Breast epithelium (tissue), 4 donors: ENCODE measurements around the gene ZNF426. TPM values are rescaled to one million over a fixed set of nuclear protein-coding genes. Genes with fewer than 3 reads are reported as not detected.

Source experiments
- DNase-seq, 2 donors: peaks; one replicate each; pipeline ENCODE4 v3.0.0-alpha.2; 2019; ENCODE audit warnings: low spot score in 2 of 2
- H3K27ac ChIP-seq, 2 donors: fragments of 200-600 bp; sonication (generic) in 1 of 2; one replicate each; pipeline ENCODE4 v1.5.1; 2016 to 2019; ENCODE audit warnings: mild to moderate bottlenecking in 1 of 2
- H3K27me3 ChIP-seq, 2 donors: fragments of 200-600 bp; sonication (generic) in 1 of 2; one replicate each; pipeline versions ENCODE4 v1.5.1 to v1.6.0; 2017 to 2019; ENCODE audit warnings: control low read depth in 1 of 2, mild to moderate bottlenecking in 1 of 2
- H3K36me3 ChIP-seq: fragments of 200-600 bp; one replicate; pipeline ENCODE4 v1.5.1; 2019
- H3K4me1 ChIP-seq, 2 donors: fragments of 200-600 bp; sonication (generic); one replicate each; pipeline ENCODE4 v1.5.1; 2016 to 2019; ENCODE audit warnings: control low read depth in 1 of 2
- H3K4me3 ChIP-seq, 3 donors: fragments of 200-600 bp; sonication (generic); 1 replicate in 2 of 3; 2 replicates in 1 of 3; pipeline ENCODE4 v1.5.1; 2016 to 2019; ENCODE audit warnings: mild to moderate bottlenecking in 3 of 3, moderate library complexity in 2 of 3
- H3K9me3 ChIP-seq, 2 donors: fragments of 200-600 bp; sonication (generic) in 1 of 2; one replicate each; pipeline ENCODE4 v1.5.1; 2016 to 2019; ENCODE audit warnings: control low read depth in 1 of 2
- CTCF ChIP-seq, 3 donors: fragments of 450-650 bp; IDR thresholded peaks; one replicate each; pipeline ENCODE4 v1.5.1; 2016 to 2017; ENCODE audit warnings: antibody characterized with exemption in 3 of 3, mild to moderate bottlenecking in 3 of 3, moderate library complexity in 3 of 3
- POLR2A ChIP-seq: fragments of 450-650 bp; IDR thresholded peaks from one replicate; pipeline ENCODE4 v1.6.1; 2016; ENCODE audit warnings: antibody characterized with exemption, mild to moderate bottlenecking, moderate library complexity
- POLR2AphosphoS5 ChIP-seq, 3 donors: sonication (generic); formaldehyde crosslinking; IDR thresholded peaks; one replicate each; pipeline ENCODE4 v1.6.1; 2017; ENCODE audit warnings: antibody characterized with exemption in 3 of 3
- intact Hi-C: fragments of 100-400 bp; cut with DNase I; formaldehyde crosslinking; loops from one replicate; pipeline ENCODE4 v1.15.1; 2023; ENCODE audit warnings: low total_unique reads
- total RNA-seq, 3 donors: library from RNA; depleted of rRNA; stranded (reverse); fragments of >200 nt; gene quantifications; one replicate each; pipeline ENCODE4 v1.1.0, GENCODE V29; 2016

ZNF426 gene
- total RNA-seq, 3 donors from 2014 or later: 11.5 to 22.4 (median 12.3) TPM

DNA sequence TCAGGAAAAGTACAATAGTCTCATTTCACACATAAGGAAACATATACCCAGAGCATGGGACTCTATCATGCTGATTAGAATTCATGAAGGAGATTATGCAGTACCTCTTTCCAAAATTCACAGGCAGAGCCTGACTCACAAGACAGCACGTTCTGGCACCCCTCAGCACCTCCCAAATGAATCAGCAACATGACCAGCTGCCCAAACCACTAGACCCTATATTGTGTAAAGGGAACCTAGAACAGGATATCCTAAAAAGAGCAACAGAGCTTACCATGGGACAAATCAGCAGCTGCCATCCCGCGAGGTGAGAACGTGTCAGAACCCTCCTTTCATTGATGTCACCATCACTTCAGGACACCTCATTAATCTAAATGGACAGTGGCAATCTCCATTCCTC lies 2.5 kb downstream of the ZNF426 start:
- Histone ChIP-seq H3K27me3 (no peaks in the 10 kb centered on the region), H3K4me1 (no peaks in the 10 kb centered on the region), H3K9me3 (peaks cover 50 to 60% of the 10 kb centered on the region in 2 donors), H3K36me3 (peaks cover 52% of the 10 kb centered on the region), H3K27ac (no peak overlapping the region), H3K4me3 (no peak overlapping the region)
- TF ChIP-seq CTCF (IDR thresholded peaks at IDR 0.05): no peak
- TF ChIP-seq POLR2A: no peak
- no peak for TF ChIP-seq POLR2AphosphoS5 (IDR thresholded peaks at IDR 0.05)
- DNase-seq: no peak
- intact Hi-C loops: no loop called here

GRCh38 chr19:9531933-9532332 lies 6.5 kb downstream of the ZNF426 start:
- Histone ChIP-seq H3K4me1 (no peaks in the 10 kb centered on the region), H3K9me3 (peaks cover 90 to 99% of the 10 kb centered on the region in 2 donors), H3K27ac (no peak overlapping the region), H3K36me3 (peaks cover 82% of the 10 kb centered on the region), H3K27me3 (no peaks in the 10 kb centered on the region), H3K4me3 (no peak overlapping the region)
- intact Hi-C loops: no loop called here
- DNase-seq: no peak
- no peak for TF ChIP-seq POLR2A
- no peak for TF ChIP-seq POLR2AphosphoS5 (IDR thresholded peaks at IDR 0.05)
- TF ChIP-seq CTCF (IDR thresholded peaks at IDR 0.05): no peak

DNA sequence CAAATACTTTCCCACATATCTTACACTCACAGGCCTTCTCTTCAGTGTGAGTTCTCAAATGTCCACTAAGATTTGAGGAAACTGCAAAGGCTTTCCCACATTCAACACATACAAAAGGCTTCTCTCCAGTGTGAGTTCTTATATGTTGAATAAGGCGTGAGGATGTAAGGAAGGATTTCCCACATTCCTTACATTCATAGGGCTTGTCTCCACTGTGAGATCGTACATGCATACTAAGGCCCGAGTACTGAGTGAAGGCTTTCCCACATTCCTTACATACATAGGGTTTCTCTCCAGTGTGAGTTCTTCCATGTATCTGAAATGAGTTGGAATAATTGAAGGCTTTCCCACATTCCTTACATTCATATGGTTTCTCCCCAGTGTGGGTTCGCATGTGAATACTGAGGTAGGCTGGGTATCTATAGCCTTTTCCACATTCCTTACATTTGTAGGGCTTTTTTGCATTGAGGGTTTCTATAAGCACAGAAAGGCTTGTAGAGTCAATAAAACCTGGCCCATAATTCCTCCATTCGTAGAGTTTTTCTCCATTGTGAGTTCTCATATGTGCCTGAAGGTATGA lies 9.6 kb downstream of the ZNF426 start:
- Histone ChIP-seq H3K9me3 (peaks cover 98 to 99% of the 10 kb centered on the region in 2 donors), H3K27ac (no peak overlapping the region), H3K4me3 (peak overlapping the region in 1 of 3 donors; percentile 17), H3K4me1 (no peaks in the 10 kb centered on the region), H3K36me3 (peaks cover 64% of the 10 kb centered on the region), H3K27me3 (no peaks in the 10 kb centered on the region)
- intact Hi-C loops: no loop called here
- no peak for DNase-seq
- TF ChIP-seq CTCF (IDR thresholded peaks at IDR 0.05) (no peak), POLR2A (no peak), POLR2AphosphoS5 (IDR thresholded peaks at IDR 0.05) (no peak)

DNA sequence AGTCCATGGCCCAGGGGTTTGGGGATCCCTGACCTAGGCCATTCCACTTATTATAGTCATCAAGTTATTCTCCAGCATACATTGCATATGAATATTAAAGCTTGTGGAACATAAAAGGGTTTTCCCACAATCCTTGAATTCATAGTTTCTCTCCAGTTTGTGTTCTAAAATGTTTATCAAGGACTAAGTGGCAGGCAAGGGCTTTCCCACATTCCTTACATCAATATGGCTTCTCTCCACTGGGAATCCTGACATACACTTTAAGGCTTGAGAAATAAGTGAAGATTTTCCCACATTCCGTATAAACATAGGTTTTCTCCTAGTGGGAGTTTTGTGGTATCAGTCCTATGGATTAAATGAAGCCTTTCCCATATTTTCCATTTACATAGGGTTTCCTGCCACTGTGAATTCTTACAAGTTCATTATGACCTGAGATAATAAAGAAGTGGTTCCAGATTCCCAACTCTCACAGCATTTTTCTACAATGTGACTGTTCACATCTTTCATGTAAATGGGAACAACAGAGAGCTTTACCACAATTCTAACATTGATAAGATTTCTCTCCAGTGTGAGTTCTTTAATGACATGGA lies 14.5 kb downstream of the ZNF426 start:
- no peaks in the 10 kb centered on the region for H3K27me3 ChIP-seq
- peaks cover 99% of the 10 kb centered on the region in 2 donors for H3K9me3 ChIP-seq
- peak overlapping the region in 1 of 3 donors; percentile 6 for H3K4me3 ChIP-seq
- intact Hi-C loops: no loop called here
- DNase-seq: no peak
- peaks cover 17% of the 10 kb centered on the region for H3K36me3 ChIP-seq
- no peak overlapping the region for H3K27ac ChIP-seq
- H3K4me1 ChIP-seq: no peaks in the 10 kb centered on the region
- TF ChIP-seq CTCF (IDR thresholded peaks at IDR 0.05) (no peak), POLR2AphosphoS5 (IDR thresholded peaks at IDR 0.05) (no peak), POLR2A (no peak)

- H3K27me3 ChIP-seq: no peaks in the 10 kb centered on the region
- no peaks in the 10 kb centered on the region for H3K36me3 ChIP-seq
- H3K27ac ChIP-seq: no peak overlapping the region
- intact Hi-C loops: no loop called here
- no peak for TF ChIP-seq POLR2A
- no peak for TF ChIP-seq POLR2AphosphoS5 (IDR thresholded peaks at IDR 0.05)
- no peak for TF ChIP-seq CTCF (IDR thresholded peaks at IDR 0.05)
- no peaks in the 10 kb centered on the region for H3K4me1 ChIP-seq
- H3K9me3 ChIP-seq: peaks cover 59 to 93% of the 10 kb centered on the region in 2 donors
- H3K4me3 ChIP-seq: no peak overlapping the region
- DNase-seq: no peak
These were observed 31.2 kb downstream of the ZNF426 start for GRCh38 chr19:9507285-9507684.
